Skin of body (tissue), 2 donors: Measurements from ENCODE around the gene ARMC12. TPM values are rescaled to one million over a fixed set of nuclear protein-coding genes. Genes with fewer than 3 reads are reported as not detected.
"Not testable (repeated sequence)": the region's sequence is repeated elsewhere in the genome, so short reads cannot be mapped to it uniquely, and the experiment has no call there.

Experiments
- DNase-seq: peaks from one replicate; lab custom pipeline; 2025; lab: John Stamatoyannopoulos, UW
- total RNA-seq: library from RNA; depleted of rRNA; stranded (reverse); fragments of >200 nt; gene quantifications from one replicate; pipeline ENCODE4 v1.2.3, GENCODE V29; 2014

ARMC12 gene
- total RNA-seq, result not detected

- DNase-seq, result no peak
Observed at GRCh38 chr6:35736982-35737412, at the start of gene ARMC12. ARMC12 (plus strand) TSS chr6:35737032; CDS start chr6:35737109, 77 bp downstream.

GRCh38 chr6:35687658-35688604, 48.9 kb upstream of the ARMC12 start:
- peak; percentile 8 for DNase-seq

- peak; percentile 51 for DNase-seq
Observed at GRCh38 chr6:35688605-35689322, 48.1 kb upstream of the ARMC12 start, which contains the start of gene FKBP5. FKBP5 (minus strand) TSS chr6:35688915; CDS start chr6:35642824, 46,091 bp downstream.

GRCh38 chr6:35690006-35690405, 46.8 kb upstream of the ARMC12 start:
- not testable (repeated sequence) for DNase-seq

- no peak for DNase-seq
Observed at GRCh38 chr6:35690484-35690883, 46.3 kb upstream of the ARMC12 start.

GRCh38 chr6:35691027-35691824, 45.6 kb upstream of the ARMC12 start:
- no peak for DNase-seq

- no peak for DNase-seq
Observed at GRCh38 chr6:35694462-35694861, 42.4 kb upstream of the ARMC12 start.

GRCh38 chr6:35698430-35698829, 38.4 kb upstream of the ARMC12 start:
- DNase-seq, result not testable (repeated sequence)

- no peak for DNase-seq
Observed at GRCh38 chr6:35698858-35699257, 38.0 kb upstream of the ARMC12 start.

- no peak for DNase-seq
Observed at GRCh38 chr6:35703554-35703953, 33.3 kb upstream of the ARMC12 start.

GRCh38 chr6:35706468-35706867, 30.4 kb upstream of the ARMC12 start:
- no peak for DNase-seq

GRCh38 chr6:35707714-35708407, 29.0 kb upstream of the ARMC12 start:
- DNase-seq, result no peak

GRCh38 chr6:35708585-35708984, 28.2 kb upstream of the ARMC12 start:
- no peak for DNase-seq

- no peak for DNase-seq
Observed at GRCh38 chr6:35710241-35710847, 26.5 kb upstream of the ARMC12 start.

- no peak for DNase-seq
Observed at GRCh38 chr6:35711731-35712130, 25.1 kb upstream of the ARMC12 start.

- DNase-seq, result no peak
Observed at GRCh38 chr6:35713006-35713767, 23.6 kb upstream of the ARMC12 start.

GRCh38 chr6:35716798-35717197, 20.0 kb upstream of the ARMC12 start:
- DNase-seq, result no peak

- DNase-seq, result no peak
Observed at GRCh38 chr6:35717449-35718374, 19.1 kb upstream of the ARMC12 start.

- DNase-seq, result no peak
Observed at GRCh38 chr6:35718375-35718736, 18.5 kb upstream of the ARMC12 start.
